ENCODE results near the gene BRSK2. TPM values are rescaled to one million over a fixed set of nuclear protein-coding genes. Genes with fewer than 3 reads are reported as not detected.

Gene BRSK2
- total RNA-seq, 1 experiment from 2014 or later, result 32.2 TPM

GRCh38 chr11:1375955-1376258 lies 13.8 kb upstream of the BRSK2 start:
- no TSS peak for BruUV-seq (replicated peaks)
- no peaks in the 10 kb centered on the region for H3K9me3 ChIP-seq (ENCODE audit: control insufficient read depth, insufficient read depth, low read depth, low read length)
- intact Hi-C loops (cut with micrococcal nuclease; ENCODE audit: unreplicated experiment), result no loop called here
- TF ChIP-seq POLR2AphosphoS5 (IDR thresholded peaks at IDR 0.05; ENCODE audit: low read depth, low read length), result no peak
- no peak for TF ChIP-seq REST (IDR thresholded peaks at IDR 0.05; ENCODE audit: insufficient read depth in 1 of 2, low read depth in 2 of 2, low read length in 1 of 2)
- no peak for TF ChIP-seq CTCF (IDR thresholded peaks at IDR 0.05)
- no peak for TF ChIP-seq TCF7L2 (IDR thresholded peaks at IDR 0.05; ENCODE audit: low read depth, low read length)
- TF ChIP-seq SIN3A (IDR thresholded peaks at IDR 0.05; ENCODE audit: borderline replicate concordance, insufficient read depth, low read depth, low read length), result no peak
- no peak overlapping the region for H3K4me3 ChIP-seq (ENCODE audit: low read depth in 2 of 2, low read length in 2 of 2)
- no peaks in the 10 kb centered on the region for H3K36me3 ChIP-seq (ENCODE audit: control insufficient read depth, insufficient read depth, low read length)
- ChIA-PET POLR2A (interaction anchor here (0.6 to 1.1 kb wide), 2 partner anchors 24 to 85 kb away, joined by 3 to 15 read pairs; no protein-coding TSS in a partner anchor), CTCF (no interaction called here)
- peaks cover 18% of the 10 kb centered on the region for H3K4me1 ChIP-seq (ENCODE audit: control insufficient read depth, insufficient read depth, low read length)
- no peak for ATAC-seq
- no peak for DNase-seq (ENCODE audit: low read depth, low spot score)
- in situ Hi-C loops (cut with HindIII; ENCODE audit: low pct_unique_long_range_greater_than_20kb, low sequenced_read_pairs), result no loop called here
- no peaks in the 10 kb centered on the region for H3K27me3 ChIP-seq (ENCODE audit: control insufficient read depth, insufficient read depth, low read length)
- H3K27ac ChIP-seq (ENCODE audit: low read length), result no peak overlapping the region

- in situ Hi-C loops (cut with HindIII; ENCODE audit: low pct_unique_long_range_greater_than_20kb, low sequenced_read_pairs), result no loop called here
- ATAC-seq (no peak), DNase-seq (ENCODE audit: low read depth, low spot score) (no peak)
- H3K27me3 ChIP-seq (ENCODE audit: control insufficient read depth, insufficient read depth, low read length), result no peaks in the 10 kb centered on the region
- peaks cover 22% of the 10 kb centered on the region for H3K4me1 ChIP-seq (ENCODE audit: control insufficient read depth, insufficient read depth, low read length)
- H3K4me3 ChIP-seq (ENCODE audit: low read depth in 2 of 2, low read length in 2 of 2), result no peak overlapping the region
- CTCF ChIA-PET, result no interaction called here
- no TSS peak for BruUV-seq (replicated peaks)
- H3K9me3 ChIP-seq (ENCODE audit: control insufficient read depth, insufficient read depth, low read depth, low read length), result no peaks in the 10 kb centered on the region
- no peaks in the 10 kb centered on the region for H3K36me3 ChIP-seq (ENCODE audit: control insufficient read depth, insufficient read depth, low read length)
- H3K27ac ChIP-seq (ENCODE audit: low read length), result no peak overlapping the region
- intact Hi-C loops (cut with micrococcal nuclease; ENCODE audit: unreplicated experiment), result no loop called here
- POLR2A ChIA-PET, result no interaction called here
- TF ChIP-seq POLR2AphosphoS5 (IDR thresholded peaks at IDR 0.05; ENCODE audit: low read depth, low read length) (no peak), REST (IDR thresholded peaks at IDR 0.05; ENCODE audit: insufficient read depth in 1 of 2, low read depth in 2 of 2, low read length in 1 of 2) (no peak), TCF7L2 (IDR thresholded peaks at IDR 0.05; ENCODE audit: low read depth, low read length) (no peak), CTCF (IDR thresholded peaks at IDR 0.05) (no peak), SIN3A (IDR thresholded peaks at IDR 0.05; ENCODE audit: borderline replicate concordance, insufficient read depth, low read depth, low read length) (no peak)
These were observed 12.4 kb upstream of the BRSK2 start for GRCh38 chr11:1377231-1377780.
